ENCODE data around the gene NOL3.
A peak's percentile ranks its signal among the peaks of the same experiment; 100 is the strongest.
"Not testable (repeated sequence)": the region's sequence is repeated elsewhere in the genome, so short reads cannot be mapped to it uniquely, and the experiment has no call there.

The NOL3 gene

DNA sequence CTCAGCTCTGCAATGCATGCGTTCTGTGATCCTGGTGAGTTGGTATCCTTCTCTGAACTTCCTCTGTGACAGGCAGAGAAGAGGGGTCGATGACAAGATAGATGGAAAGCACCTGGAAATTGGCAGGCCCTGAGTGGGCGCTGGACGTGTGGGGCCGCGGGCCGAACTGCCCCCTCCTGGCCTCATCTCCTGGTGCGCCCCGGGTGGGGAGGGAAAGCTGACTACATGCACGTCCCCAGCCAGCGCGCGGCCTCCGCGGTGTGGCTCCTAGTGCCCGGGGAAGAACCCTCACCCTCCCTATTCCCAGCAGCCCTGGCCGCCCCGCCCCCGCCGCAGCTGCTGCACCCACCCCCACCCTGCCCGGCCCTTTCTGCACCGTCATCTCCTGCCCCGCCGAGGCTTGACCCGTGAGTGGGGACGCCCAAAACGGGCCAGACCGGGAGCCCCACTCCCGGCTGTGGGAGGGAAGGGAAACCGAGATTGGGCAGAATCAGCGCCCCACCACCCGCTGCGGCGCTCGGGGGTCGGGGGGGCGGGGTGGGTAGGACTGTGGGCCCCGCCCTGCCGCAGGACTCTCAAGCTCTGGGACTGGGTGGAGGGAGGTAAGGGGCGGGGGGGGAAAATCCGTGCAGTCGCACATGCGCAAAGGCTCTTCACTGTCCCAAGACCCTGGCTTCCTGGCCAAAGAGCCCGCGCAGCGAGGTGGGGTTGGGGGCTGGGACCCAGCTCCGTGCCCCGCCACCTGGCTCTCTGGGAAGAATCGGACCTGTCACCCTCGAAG lies at the start of gene NOL3:
Gene NOL3 (plus strand): TSS at position 371 of the 781 bp plus-strand sequence.
- DNase-seq (ENCODE audit: low read depth in 2 of 2) = peak; percentile 78 to 92
- peak; percentile 23 for TF ChIP-seq CTCF (IDR thresholded peaks at IDR 0.05; ENCODE audit: low read depth, low read length)
- H3K4me3 ChIP-seq (replicated peaks in 1 of 2; ENCODE audit: low read depth in 2 of 2, low read length in 2 of 2) = peak within 1 kb of the TSS; percentile 32 to 44

GRCh38 chr16:67122799-67123198 lies 47.5 kb upstream of the NOL3 start:
- not testable (repeated sequence) for DNase-seq (ENCODE audit: low read depth in 2 of 2); H3K4me3 ChIP-seq (replicated peaks in 1 of 2; ENCODE audit: low read depth in 2 of 2, low read length in 2 of 2)

GRCh38 chr16:67128417-67128816 lies 41.9 kb upstream of the NOL3 start:
- DNase-seq (ENCODE audit: low read depth in 2 of 2) = no peak
- H3K4me3 ChIP-seq (replicated peaks in 1 of 2; ENCODE audit: low read depth in 2 of 2, low read length in 2 of 2) = no peak overlapping the region
- no peak for TF ChIP-seq CTCF (IDR thresholded peaks at IDR 0.05; ENCODE audit: low read depth, low read length)

GRCh38 chr16:67128887-67129286 lies 41.5 kb upstream of the NOL3 start:
- TF ChIP-seq CTCF (IDR thresholded peaks at IDR 0.05; ENCODE audit: low read depth, low read length) = no peak
- no peak for DNase-seq (ENCODE audit: low read depth in 2 of 2)
- no peak overlapping the region for H3K4me3 ChIP-seq (replicated peaks in 1 of 2; ENCODE audit: low read depth in 2 of 2, low read length in 2 of 2)

DNA sequence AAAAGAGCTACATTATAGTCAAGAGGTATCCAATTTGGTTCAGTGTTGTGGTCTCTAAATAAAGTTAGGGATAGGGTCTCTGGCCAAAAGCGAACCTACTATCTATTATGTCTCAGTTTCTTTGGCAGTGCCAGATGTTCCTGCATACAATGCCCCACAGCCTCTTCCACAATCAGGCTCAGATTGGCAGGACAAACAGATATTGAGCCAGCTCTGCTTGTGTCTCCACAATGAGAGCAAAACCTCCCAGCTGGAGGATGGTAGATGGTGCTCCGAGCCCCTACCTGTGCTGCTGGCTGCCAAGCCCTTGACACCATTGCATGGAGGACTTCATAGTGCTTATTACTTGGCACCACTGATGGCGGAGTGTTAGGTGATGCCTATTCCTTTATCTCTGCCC lies 40.9 kb upstream of the NOL3 start:
- no peak overlapping the region for H3K4me3 ChIP-seq (replicated peaks in 1 of 2; ENCODE audit: low read depth in 2 of 2, low read length in 2 of 2)
- no peak for DNase-seq (ENCODE audit: low read depth in 2 of 2)
- TF ChIP-seq CTCF (IDR thresholded peaks at IDR 0.05; ENCODE audit: low read depth, low read length) = no peak

DNA sequence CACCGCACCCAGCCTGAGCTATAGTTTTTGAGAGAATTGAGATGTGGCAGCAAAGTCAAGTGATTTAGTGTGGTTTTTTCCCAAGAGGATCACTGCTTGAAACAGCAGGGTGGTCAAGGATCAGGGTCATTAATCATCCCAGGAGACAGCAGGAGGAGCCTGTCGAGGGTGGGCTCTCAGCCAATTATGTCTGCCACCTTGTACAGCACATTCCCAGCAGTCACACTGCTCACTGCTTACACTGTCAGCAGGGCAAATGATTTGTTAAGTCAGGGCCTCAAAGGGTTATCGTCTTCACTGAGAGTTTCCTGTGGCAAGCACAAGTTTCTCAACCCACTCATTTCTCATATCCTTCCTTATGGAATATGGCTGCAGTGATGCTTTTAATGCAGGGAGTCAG lies 32.7 kb upstream of the NOL3 start:
- peak in 1 of 2 donors; percentile 68 for DNase-seq (ENCODE audit: low read depth in 2 of 2)
- no peak overlapping the region for H3K4me3 ChIP-seq (replicated peaks in 1 of 2; ENCODE audit: low read depth in 2 of 2, low read length in 2 of 2)
- TF ChIP-seq CTCF (IDR thresholded peaks at IDR 0.05; ENCODE audit: low read depth, low read length) = no peak

GRCh38 chr16:67141391-67141790 lies 28.9 kb upstream of the NOL3 start:
- no peak for TF ChIP-seq CTCF (IDR thresholded peaks at IDR 0.05; ENCODE audit: low read depth, low read length)
- H3K4me3 ChIP-seq (replicated peaks in 1 of 2; ENCODE audit: low read depth in 2 of 2, low read length in 2 of 2) = no peak overlapping the region
- no peak for DNase-seq (ENCODE audit: low read depth in 2 of 2)

All from cardiac fibroblast (primary cell).